CD4-positive, alpha-beta memory T cell (primary cell): ENCODE measurements around the gene RASA3. TPM values are rescaled to one million over a fixed set of nuclear protein-coding genes. Genes with fewer than 3 reads are reported as not detected.
A peak's percentile ranks its signal among the peaks of the same experiment; 100 is the strongest.
"Not testable (repeated sequence)": the region's sequence is repeated elsewhere in the genome, so short reads cannot be mapped to it uniquely, and the experiment has no call there.

Experiments
- CTCF ChIA-PET: fragments of 350-600 bp; sonication (Branson Sonifier 250); formaldehyde crosslinking; loops from one replicate; lab custom pipeline; 2021; ENCODE audit warnings: inconsistent platforms; ENCODE audit not compliant: partially characterized antibody; lab: Charles Lee
- POLR2A ChIA-PET: fragments of 350-600 bp; sonication (Branson Sonifier 250); formaldehyde crosslinking; loops from one replicate; lab custom pipeline; 2021; ENCODE audit not compliant: partially characterized antibody; lab: Charles Lee
- DNase-seq, 5 donors: peaks; one replicate each; pipeline versions ENCODE4 v3.0.0 to v3.0.0-alpha.2; 2020 to 2022; ENCODE audit warnings: mixed read lengths in 1 of 5
- H3K27ac ChIP-seq: one replicate; pipeline ENCODE4 v1.7.0; 2013; ENCODE audit warnings: low read depth, low read length
- H3K27me3 ChIP-seq: 2 replicates; pipeline ENCODE4 v1.7.0; 2013; ENCODE audit warnings: mild to moderate bottlenecking, low read length, moderate library complexity; ENCODE audit not compliant: insufficient read depth
- H3K36me3 ChIP-seq: 2 replicates; pipeline ENCODE4 v1.7.0; 2013; ENCODE audit warnings: mild to moderate bottlenecking, low read length, moderate library complexity; ENCODE audit not compliant: insufficient read depth
- H3K4me1 ChIP-seq: 2 replicates; pipeline ENCODE4 v1.7.0; 2013; ENCODE audit warnings: mild to moderate bottlenecking, low read length, moderate library complexity; ENCODE audit not compliant: insufficient read depth
- H3K4me3 ChIP-seq, 2 donors: one replicate each; pipeline ENCODE4 v1.7.0; 2013; ENCODE audit warnings: low read length in 2 of 2, mild to moderate bottlenecking in 1 of 2
- H3K9me3 ChIP-seq, 2 donors: one replicate each; pipeline ENCODE4 v1.7.0; 2013; ENCODE audit warnings: low read length in 2 of 2, control low read depth in 1 of 2; ENCODE audit not compliant: control insufficient read depth in 1 of 2
- H3K27ac Mint-ChIP-seq, 7 donors: one replicate each; pipeline ENCODE4 v1.8.0; 2020 to 2021; ENCODE audit warnings: mixed read lengths in 7 of 7, mild to moderate bottlenecking in 6 of 7, inconsistent platforms in 3 of 7, moderate library complexity in 3 of 7
- H3K27me3 Mint-ChIP-seq, 2 donors: one replicate each; pipeline ENCODE4 v1.8.0; 2020 to 2021; ENCODE audit warnings: mixed read lengths in 2 of 2
- H3K36me3 Mint-ChIP-seq, 2 donors: one replicate each; pipeline ENCODE4 v1.8.0; 2020 to 2021; ENCODE audit warnings: mixed read lengths in 2 of 2, inconsistent platforms in 1 of 2, mild to moderate bottlenecking in 1 of 2
- H3K4me1 Mint-ChIP-seq, 4 donors: one replicate each; pipeline ENCODE4 v1.8.0; 2020 to 2021; ENCODE audit warnings: mixed read lengths in 4 of 4, mild to moderate bottlenecking in 1 of 4
- H3K4me3 Mint-ChIP-seq, 8 donors: one replicate each; pipeline ENCODE4 v1.8.0; 2020 to 2021; ENCODE audit warnings: mixed read lengths in 8 of 8, mild to moderate bottlenecking in 7 of 8, moderate library complexity in 6 of 8, inconsistent platforms in 3 of 8
- H3K9me3 Mint-ChIP-seq, 8 donors: one replicate each; pipeline ENCODE4 v1.8.0; 2020 to 2021; ENCODE audit warnings: mixed read lengths in 8 of 8, mild to moderate bottlenecking in 5 of 8, inconsistent platforms in 3 of 8, moderate library complexity in 1 of 8
- intact Hi-C: fragments of 100-400 bp; cut with micrococcal nuclease; formaldehyde crosslinking; loops from one replicate; pipeline ENCODE4 v1.15.1; 2023
- polyA plus RNA-seq, 2 donors: library from polyadenylated mRNA; unstranded; fragments of 300-500 nt; fragmentation: Illumina TruSeq; gene quantifications; one replicate each; pipeline ENCODE4 v1.2.3, GENCODE V29; 2021
- total RNA-seq, 2 experiments: library from RNA; stranded (reverse); gene quantifications; one replicate each; pipeline ENCODE4 v1.2.3, GENCODE V29; 2021

Gene RASA3
- total and polyA plus RNA-seq, 4 experiments from 2014 or later: 65.5 to 174 (median 156) TPM

DNA sequence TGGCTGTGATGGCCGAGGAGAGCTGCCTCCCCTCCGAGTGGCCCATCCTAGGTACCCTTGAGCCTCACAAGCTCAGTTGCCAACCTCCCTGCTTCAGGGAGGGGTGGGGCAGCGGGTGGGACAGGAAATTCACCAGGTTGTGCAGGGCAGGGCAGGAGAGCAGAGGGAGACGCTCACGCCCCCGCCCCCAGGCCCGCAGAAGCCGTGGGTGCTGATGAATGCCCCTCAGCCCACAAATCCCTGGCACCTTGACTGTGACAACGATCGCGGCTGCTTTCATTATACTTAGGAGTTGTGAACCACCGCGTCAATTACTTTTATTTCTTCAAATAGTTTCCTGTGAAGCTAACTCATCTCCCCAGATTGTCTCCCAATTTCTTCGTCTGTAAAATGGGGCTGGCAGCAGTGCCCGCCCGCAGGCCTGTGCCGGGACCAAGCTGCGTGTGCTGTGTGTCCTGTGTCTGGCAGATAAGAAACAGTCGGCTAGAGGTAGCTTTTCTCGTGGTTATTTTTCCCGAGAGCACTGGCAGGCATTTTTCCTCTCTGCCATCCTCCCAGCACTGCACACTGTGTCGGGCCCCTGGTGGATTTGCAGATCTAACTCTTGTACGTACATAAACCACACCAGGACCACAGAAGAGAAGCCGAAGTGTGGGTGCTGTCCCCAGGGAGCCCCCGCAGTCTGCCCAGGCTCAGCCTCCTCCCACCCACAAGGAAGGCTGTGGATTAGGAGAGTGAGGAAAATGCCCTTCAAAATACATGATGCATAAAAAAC is 7.9 kb upstream of the RASA3 start:
- H3K9me3 ChIP-seq: no peaks in the 10 kb centered on the region
- H3K4me1 Mint-ChIP-seq: peaks cover 24 to 34% (median 27%) of the 10 kb centered on the region in 4 donors
- DNase-seq: peak; percentile 53 to 64 (median 61)
- CTCF ChIA-PET: interaction anchor here (0.6 to 1.8 kb wide), 8 partner anchors 8 to 131 kb away, joined by 3 to 8 read pairs (median 4); no protein-coding TSS in a partner anchor
- no peak overlapping the region for H3K4me3 Mint-ChIP-seq
- H3K27ac ChIP-seq: peak overlapping the region; percentile 64
- H3K4me3 ChIP-seq: peak overlapping the region; percentile 30 to 43
- H3K4me1 ChIP-seq: peaks cover 55% of the 10 kb centered on the region
- H3K27me3 Mint-ChIP-seq: no peaks in the 10 kb centered on the region
- POLR2A ChIA-PET: interaction anchor here (0.7 to 2.1 kb wide), 25 partner anchors 8 to 139 kb away, joined by 3 to 100 read pairs (median 4); partner anchors contain the start of gene RASA3
- no peaks in the 10 kb centered on the region for H3K27me3 ChIP-seq
- no peaks in the 10 kb centered on the region for H3K36me3 ChIP-seq
- no peaks in the 10 kb centered on the region for H3K9me3 Mint-ChIP-seq
- no peak overlapping the region for H3K27ac Mint-ChIP-seq
- intact Hi-C loops: no loop called here
- no peaks in the 10 kb centered on the region for H3K36me3 Mint-ChIP-seq

DNA sequence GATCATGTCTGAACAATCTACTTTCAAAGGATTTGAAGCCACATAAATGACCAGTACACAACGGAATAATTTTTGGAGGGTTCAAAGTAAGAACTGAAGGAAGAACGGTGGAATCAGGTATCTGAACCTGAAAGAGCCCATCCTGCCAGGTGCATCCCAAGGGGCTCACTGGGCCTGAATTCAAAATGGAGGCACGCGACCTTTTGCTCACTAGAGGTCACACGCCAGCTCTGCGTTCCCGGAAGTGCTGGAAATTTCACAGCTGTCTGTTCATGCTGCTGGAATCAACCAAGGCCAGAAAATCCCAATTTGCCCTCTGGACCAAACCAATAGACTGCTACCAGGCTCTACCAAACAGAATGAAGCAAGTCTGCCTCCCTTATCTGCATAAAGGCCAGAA is 4.2 kb upstream of the RASA3 start:
- no peaks in the 10 kb centered on the region for H3K27me3 Mint-ChIP-seq
- ChIA-PET POLR2A (interaction anchor here (0.6 to 3.0 kb wide), 5 partner anchors 7 to 48 kb away, joined by 3 to 24 read pairs (median 6); no protein-coding TSS in a partner anchor), CTCF (interaction anchor here (0.7 kb wide), 1 partner anchor 21 kb away, joined by 3 read pairs; no protein-coding TSS in a partner anchor)
- no peak overlapping the region for H3K27ac ChIP-seq
- peaks cover 2 to 7% of the 10 kb centered on the region in 2 donors for H3K36me3 Mint-ChIP-seq
- no peaks in the 10 kb centered on the region for H3K9me3 Mint-ChIP-seq
- no peaks in the 10 kb centered on the region for H3K9me3 ChIP-seq
- no peaks in the 10 kb centered on the region for H3K36me3 ChIP-seq
- H3K4me3 ChIP-seq: no peak overlapping the region
- H3K27me3 ChIP-seq: no peaks in the 10 kb centered on the region
- peak overlapping the region; percentile 31 to 88 (median 79) for H3K27ac Mint-ChIP-seq
- DNase-seq: no peak
- intact Hi-C loops: no loop called here
- peaks cover 34% of the 10 kb centered on the region for H3K4me1 ChIP-seq
- H3K4me1 Mint-ChIP-seq: peaks cover 26 to 45% (median 33%) of the 10 kb centered on the region in 4 donors
- peak overlapping the region in 1 of 8 donors; percentile 50 for H3K4me3 Mint-ChIP-seq

DNA sequence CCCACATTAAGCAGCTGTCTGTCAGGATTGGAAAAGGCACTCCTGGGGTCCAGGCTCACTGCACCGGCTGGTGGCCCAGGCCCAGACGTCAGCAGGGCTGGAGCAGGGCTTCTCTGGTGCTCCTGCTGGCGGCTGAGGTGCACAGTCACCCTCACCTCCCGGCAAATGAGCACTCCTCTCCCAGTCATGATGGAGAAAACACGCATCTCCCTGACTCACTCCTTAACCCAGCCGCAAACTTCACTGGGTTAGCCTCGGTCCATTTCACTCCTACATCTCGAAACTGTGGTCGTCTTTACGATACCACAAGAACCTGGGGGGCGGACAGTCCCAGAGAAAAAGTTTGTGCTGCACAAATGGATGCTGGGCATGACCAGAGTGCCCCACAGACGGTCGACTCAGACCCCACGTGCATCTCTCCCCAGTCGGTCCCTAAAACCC is 3.3 kb upstream of the RASA3 start:
- Mint-ChIP-seq H3K36me3 (peaks cover 9 to 15% of the 10 kb centered on the region in 2 donors), H3K27me3 (no peaks in the 10 kb centered on the region), H3K9me3 (peaks cover 0 to 4% (median 0%) of the 10 kb centered on the region in 8 donors), H3K27ac (peak overlapping the region in 6 of 7 donors; percentile 50 to 88 (median 85)), H3K4me1 (peaks cover 28 to 51% (median 38%) of the 10 kb centered on the region in 4 donors), H3K4me3 (peak overlapping the region in 2 of 8 donors; percentile 3 to 13)
- Histone ChIP-seq H3K9me3 (no peaks in the 10 kb centered on the region), H3K4me3 (no peak overlapping the region), H3K36me3 (no peaks in the 10 kb centered on the region), H3K27ac (no peak overlapping the region), H3K27me3 (no peaks in the 10 kb centered on the region), H3K4me1 (peaks cover 26% of the 10 kb centered on the region)
- ChIA-PET CTCF (interaction anchor here (0.9 to 1.3 kb wide), 2 partner anchors 16 to 87 kb away, joined by 3 to 5 read pairs; no protein-coding TSS in a partner anchor), POLR2A (interaction anchor here (1.1 to 3.0 kb wide), 5 partner anchors 8 to 27 kb away, joined by 5 to 24 read pairs (median 11); no protein-coding TSS in a partner anchor)
- peak in 1 of 5 donors; percentile 21 for DNase-seq
- intact Hi-C loops: no loop called here

DNA sequence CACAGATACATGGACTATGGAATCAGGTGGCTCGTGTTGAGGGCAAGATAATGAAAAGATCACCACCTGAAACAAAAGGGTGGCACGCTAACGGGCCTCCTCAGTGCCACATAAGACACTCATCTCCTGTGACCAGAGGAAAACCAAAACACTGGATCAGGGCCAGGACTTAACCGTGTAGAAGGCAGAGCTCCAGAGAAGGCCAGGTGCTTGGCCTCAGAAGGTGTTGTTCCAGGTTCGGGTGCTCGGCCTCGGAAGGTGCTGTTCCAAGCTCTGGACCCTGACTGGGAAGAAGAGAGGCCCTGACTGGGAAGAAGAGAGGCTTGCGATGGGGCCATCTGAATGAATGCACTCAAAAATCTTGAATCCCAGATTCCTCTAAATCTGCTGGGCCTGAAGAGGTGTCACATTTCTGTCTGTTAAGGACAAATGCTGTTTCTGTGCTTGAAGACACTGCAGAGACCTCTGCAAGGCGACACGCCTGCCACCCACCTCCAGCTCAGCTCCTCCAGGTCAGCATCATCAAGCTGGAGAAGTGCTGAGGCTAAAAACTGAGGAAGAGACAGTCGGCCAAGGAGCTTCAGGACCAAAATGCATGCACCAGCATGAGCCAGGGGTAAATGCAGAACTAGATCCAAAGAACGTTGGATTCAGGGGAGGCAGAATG is 2.7 kb upstream of the RASA3 start:
- Mint-ChIP-seq H3K4me1 (peaks cover 28 to 53% (median 40%) of the 10 kb centered on the region in 4 donors), H3K4me3 (peak overlapping the region in 7 of 8 donors; percentile 6 to 87 (median 77)), H3K36me3 (peaks cover 10 to 16% of the 10 kb centered on the region in 2 donors), H3K27me3 (no peaks in the 10 kb centered on the region), H3K9me3 (peaks cover 0 to 4% (median 0%) of the 10 kb centered on the region in 8 donors), H3K27ac (peak overlapping the region; percentile 50 to 91 (median 84))
- Histone ChIP-seq H3K9me3 (no peaks in the 10 kb centered on the region), H3K27ac (peak overlapping the region; percentile 2), H3K36me3 (no peaks in the 10 kb centered on the region), H3K27me3 (no peaks in the 10 kb centered on the region), H3K4me3 (no peak overlapping the region), H3K4me1 (peaks cover 23% of the 10 kb centered on the region)
- ChIA-PET CTCF (interaction anchor here (0.9 to 1.3 kb wide), 2 partner anchors 17 to 88 kb away, joined by 3 to 5 read pairs; no protein-coding TSS in a partner anchor), POLR2A (interaction anchor here (0.7 to 3.0 kb wide), 8 partner anchors 9 to 91 kb away, joined by 3 to 24 read pairs (median 8); no protein-coding TSS in a partner anchor)
- intact Hi-C loops: loop anchor here (5.0 kb wide), 1 partner anchor 318 kb away; no protein-coding TSS in a partner anchor
- no peak for DNase-seq

DNA sequence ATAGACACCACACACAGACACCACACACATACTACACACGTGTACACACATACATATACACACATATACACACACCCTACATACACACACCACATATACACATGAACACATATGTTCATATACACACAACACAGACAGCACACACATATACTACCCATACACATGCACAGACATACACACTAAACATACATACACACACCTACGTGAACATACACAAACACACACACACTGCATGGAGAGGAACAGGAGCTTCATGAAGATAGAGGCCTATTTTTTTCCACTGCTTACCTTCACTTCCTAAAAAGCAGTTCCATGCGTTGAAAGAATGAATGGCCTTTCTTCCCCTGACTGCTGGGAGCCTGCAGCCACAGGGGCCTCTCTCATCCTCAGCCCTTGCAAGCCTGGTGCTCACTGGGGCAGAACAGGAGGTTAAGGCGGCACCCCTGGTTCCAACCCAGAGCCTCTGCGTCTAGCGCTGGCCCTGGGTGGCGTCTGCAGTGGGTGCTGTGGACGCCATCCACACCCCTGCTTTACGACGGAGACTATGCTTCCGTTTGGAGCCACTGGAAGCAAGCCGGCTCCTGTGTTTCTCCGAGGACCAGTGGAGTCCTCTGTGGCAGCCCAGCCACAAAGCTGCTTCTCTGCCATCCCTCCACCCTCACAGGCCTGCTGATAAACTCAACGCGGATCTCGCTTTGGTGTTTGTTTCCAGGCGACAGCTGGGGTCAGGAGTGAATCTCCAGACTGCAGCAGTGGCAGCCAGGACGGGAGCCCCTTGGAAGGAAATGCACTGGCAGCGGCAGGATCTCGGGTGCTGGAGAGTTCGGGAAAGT is 1.9 kb upstream of the RASA3 start:
- Mint-ChIP-seq H3K4me3 (peak overlapping the region; percentile 70 to 87 (median 84)), H3K9me3 (peaks cover 0 to 4% (median 0%) of the 10 kb centered on the region in 8 donors), H3K36me3 (peaks cover 14 to 19% of the 10 kb centered on the region in 2 donors), H3K4me1 (peaks cover 28 to 57% (median 46%) of the 10 kb centered on the region in 4 donors), H3K27me3 (no peaks in the 10 kb centered on the region), H3K27ac (peak overlapping the region; percentile 71 to 91 (median 86))
- intact Hi-C loops: loop anchor here (5.0 kb wide), 1 partner anchor 317 kb away; no protein-coding TSS in a partner anchor
- ChIA-PET POLR2A (interaction anchor here (0.7 to 3.0 kb wide), 7 partner anchors 9 to 92 kb away, joined by 3 to 24 read pairs (median 11); no protein-coding TSS in a partner anchor), CTCF (interaction anchor here (0.9 to 1.3 kb wide), 2 partner anchors 14 to 17 kb away, joined by 3 to 5 read pairs; no protein-coding TSS in a partner anchor)
- Histone ChIP-seq H3K4me1 (peaks cover 27% of the 10 kb centered on the region), H3K9me3 (no peaks in the 10 kb centered on the region), H3K27ac (peak overlapping the region; percentile 2), H3K36me3 (no peaks in the 10 kb centered on the region), H3K27me3 (no peaks in the 10 kb centered on the region), H3K4me3 (peak overlapping the region in 1 of 2 donors; percentile 18)
- peak in 2 of 5 donors; percentile 49 to 54 for DNase-seq

DNA sequence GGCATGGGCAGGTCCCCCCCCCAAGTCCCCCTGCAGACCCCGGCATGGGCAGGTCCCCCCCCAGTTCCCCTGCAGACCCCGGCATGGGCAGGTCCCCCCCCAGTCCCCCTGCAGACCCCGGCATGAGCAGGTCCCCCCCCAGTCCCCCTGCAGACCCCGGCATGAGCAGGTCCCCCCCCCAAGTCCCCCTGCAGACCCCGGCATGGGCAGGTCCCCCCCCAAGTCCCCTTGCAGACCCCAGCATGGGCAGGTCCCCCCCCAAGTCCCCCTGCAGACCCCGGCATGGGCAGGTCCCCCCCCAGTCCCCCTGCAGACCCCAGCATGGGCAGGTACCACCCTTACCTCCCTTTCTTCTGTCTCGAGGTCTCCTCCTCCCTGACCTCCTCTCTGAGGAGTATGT is 1.1 kb upstream of the RASA3 start:
- peak overlapping the region; percentile 70 to 87 (median 84) for H3K4me3 Mint-ChIP-seq
- not testable (repeated sequence) for H3K9me3 Mint-ChIP-seq, H3K27me3 Mint-ChIP-seq, H3K36me3 ChIP-seq, H3K4me3 ChIP-seq, H3K27me3 ChIP-seq, H3K27ac ChIP-seq, DNase-seq, H3K9me3 ChIP-seq
- H3K4me1 Mint-ChIP-seq: peaks cover 33 to 63% (median 52%) of the 10 kb centered on the region in 4 donors
- ChIA-PET CTCF (interaction anchor here (0.9 kb wide), 1 partner anchor 15 kb away, joined by 3 read pairs; no protein-coding TSS in a partner anchor), POLR2A (interaction anchor here (1.8 to 3.0 kb wide), 3 partner anchors 10 to 29 kb away, joined by 13 to 24 read pairs (median 15); no protein-coding TSS in a partner anchor)
- peak overlapping the region; percentile 71 to 88 (median 80) for H3K27ac Mint-ChIP-seq
- H3K36me3 Mint-ChIP-seq: peaks cover 14 to 25% of the 10 kb centered on the region in 2 donors
- intact Hi-C loops: loop anchor here (5.0 kb wide), 1 partner anchor 316 kb away; no protein-coding TSS in a partner anchor
- H3K4me1 ChIP-seq: peaks cover 35% of the 10 kb centered on the region
